ENCODE results near the gene FILIP1L. TPM values are rescaled to one million over a fixed set of nuclear protein-coding genes. Genes with fewer than 3 reads are reported as not detected.
"Not testable (repeated sequence)": the region's sequence is repeated elsewhere in the genome, so short reads cannot be mapped to it uniquely, and the experiment has no call there.

The FILIP1L gene
- total RNA-seq, 1 donor from 2014 or later: 21.6 TPM

DNA sequence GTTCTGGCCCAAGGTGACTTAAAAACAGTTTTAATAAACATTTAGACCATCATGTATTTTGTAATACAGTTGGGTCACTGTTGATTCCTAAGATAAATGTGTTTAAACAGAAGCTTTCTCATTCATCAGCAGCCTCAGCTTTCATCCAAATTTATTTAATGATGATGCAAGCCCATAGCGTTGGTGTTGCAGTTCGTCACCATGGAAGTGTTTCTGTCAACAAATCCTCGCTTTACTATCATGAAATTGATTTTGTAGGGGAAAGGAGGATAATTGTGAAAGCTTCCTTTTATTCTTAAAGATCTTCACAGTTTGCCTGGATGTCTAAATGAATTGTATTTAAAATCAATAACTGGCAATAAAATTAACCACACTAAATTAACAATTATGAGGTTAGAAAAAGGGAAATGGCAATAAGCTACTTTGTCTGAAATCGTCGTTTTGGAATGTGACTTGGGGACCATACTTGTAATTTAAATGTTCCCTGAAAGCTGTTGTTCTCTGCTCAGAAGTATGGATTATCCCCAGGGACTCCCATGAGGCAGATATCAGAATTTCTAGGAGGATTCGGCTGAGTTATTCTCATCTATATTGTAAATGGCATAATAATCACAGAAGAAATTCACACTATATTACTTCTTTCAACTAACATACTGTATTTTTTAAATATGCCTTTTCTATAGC, 267.7 kb downstream of the FILIP1L start:
- no peak for DNase-seq (ENCODE audit: low read depth, low spot score)

DNA sequence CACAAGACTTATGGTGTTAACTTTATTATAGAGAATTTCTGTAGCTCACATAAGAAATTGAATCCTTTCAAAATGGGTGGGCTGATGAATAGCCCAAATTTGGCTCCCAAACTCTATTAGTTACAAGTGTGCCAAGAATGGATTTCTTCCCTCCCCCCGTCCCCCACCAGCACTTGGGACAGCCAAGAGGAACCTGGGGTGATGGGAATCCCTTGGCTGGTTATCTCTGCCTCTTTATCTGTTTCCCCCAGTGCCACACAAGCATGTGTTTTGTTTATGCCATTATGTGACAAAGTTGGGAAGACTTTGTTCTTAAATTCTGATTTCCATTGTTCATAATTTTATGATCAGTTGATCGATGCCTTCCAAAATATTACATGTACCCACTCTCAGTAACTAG, 268.3 kb downstream of the FILIP1L start:
- DNase-seq (ENCODE audit: low read depth, low spot score): no peak

DNA sequence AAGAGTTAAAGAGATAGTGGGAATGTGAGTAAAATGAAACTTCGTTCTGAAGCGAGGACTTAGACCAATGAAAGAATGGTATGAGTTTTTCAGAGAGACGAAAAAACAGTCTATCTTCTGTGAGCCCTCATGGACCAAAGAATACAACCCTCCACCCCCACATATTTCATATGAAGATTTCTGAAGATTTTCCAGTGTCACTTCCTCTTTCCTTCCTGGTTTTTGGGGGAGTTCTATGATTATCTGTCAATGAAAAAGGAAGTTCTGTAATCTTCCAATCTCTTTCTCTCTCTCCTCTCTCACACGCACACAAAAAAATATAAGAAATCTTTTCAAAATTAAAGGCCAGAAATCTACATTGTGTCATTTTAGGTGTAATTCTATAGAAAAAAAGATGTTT, 269.0 kb downstream of the FILIP1L start:
- DNase-seq (ENCODE audit: low read depth, low spot score): no peak

DNA sequence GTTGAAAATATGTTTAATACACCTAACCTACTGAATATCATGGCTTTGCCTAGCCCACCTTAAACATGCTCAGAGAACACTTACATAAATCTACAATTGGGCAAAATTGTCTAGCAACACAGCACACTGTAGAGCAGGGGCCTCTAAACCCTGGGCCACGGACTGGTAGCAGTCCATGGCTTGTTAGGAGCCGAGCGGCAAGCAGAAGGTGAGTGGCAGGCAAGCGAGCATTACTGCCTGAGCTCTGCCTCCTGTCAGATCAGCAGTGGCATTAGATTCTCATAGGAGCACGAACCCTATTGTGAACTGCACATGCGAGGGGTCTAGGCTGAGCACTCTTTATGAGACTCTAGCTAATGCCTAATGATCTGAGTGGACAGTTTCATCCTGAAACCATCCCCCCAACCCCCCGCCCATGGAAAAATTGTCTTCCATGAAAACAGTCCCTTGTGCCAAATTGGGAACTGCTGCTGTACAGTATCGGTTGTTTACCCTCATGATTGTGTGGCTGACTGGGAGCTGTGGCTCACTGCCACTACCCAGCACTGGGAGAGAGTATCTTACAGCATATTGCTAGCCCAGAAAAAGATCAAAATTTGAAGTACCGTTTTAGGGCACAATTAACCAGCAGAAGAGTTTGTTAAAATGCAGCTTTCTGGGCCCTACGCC, 270.6 kb downstream of the FILIP1L start:
- no peak for DNase-seq (ENCODE audit: low read depth, low spot score)

DNA sequence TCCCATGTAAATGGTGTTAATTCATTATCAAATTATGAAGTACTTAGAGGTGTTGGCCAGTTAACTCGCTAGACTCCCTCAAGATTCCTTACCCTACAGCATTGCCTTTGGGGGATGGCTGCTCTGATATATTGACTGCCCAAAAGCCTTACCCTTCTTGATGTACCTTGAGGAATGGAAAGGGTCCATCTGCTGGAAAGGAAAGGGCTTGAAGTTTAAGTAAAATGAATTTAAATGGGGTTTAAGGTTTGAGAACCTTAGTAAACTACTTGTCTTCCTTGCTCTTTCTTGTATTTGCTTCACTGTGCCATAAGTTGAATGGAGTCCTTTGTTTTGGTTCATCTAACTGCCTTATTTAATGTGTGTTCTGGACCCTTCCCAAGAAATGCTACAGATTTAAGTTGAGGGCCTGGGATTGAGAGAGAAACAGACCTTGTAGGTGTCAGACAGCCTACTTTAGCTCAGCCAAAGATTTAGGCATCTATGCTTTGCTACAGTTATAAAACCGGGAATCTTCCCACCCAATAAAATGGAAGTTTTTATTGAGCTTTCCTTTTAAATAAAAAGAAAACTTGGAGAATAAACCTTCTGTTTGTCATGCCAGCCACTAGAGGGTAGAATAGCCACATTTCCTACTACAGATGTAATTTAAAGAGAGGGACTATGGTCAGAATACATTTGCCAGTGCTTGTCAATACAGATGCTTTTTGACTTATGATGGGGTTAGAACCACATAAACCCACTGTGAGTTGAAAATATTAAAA, 271.3 kb downstream of the FILIP1L start:
- DNase-seq (ENCODE audit: low read depth, low spot score): peak; percentile 24

DNA sequence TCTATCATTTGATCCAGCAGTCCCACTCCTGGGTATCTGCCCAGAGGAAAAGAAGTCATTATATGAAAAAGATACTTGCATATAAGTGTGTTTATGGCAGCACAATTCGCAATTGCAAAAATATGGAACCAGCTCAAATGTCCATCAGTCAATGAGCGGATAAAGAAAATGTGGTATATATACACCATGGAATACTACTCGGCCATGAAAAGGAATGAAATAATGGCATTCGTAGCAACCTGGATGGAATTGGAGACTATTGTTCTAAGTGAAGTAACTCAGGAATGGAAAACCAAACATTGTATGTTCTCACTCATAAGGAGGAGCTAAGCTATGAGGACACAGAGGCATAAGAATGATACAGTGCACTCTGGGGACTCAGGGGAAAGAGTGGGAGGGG, 272.4 kb downstream of the FILIP1L start:
- DNase-seq (ENCODE audit: low read depth, low spot score): not testable (repeated sequence)

DNA sequence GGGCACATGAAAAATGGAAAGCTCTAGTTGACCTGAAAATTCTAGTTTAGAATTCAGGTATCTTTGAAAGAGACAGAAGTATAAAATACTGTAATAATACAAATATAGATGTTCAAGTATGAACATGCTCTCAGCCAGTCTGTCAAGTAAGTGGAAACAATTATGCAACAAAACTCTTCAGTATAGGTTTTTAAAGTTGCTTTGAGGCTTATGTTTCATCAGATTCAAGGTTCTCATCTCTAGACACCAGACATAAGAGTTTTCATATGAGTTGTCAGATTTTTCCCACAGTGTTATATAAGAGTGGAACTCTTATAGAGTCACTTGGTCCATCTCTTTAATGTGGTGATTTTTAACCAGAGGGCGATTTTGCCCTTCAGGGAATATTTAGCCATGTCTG, 274.7 kb downstream of the FILIP1L start:
- DNase-seq (ENCODE audit: low read depth, low spot score): no peak

- no peak for DNase-seq (ENCODE audit: low read depth, low spot score)
Observed at GRCh38 chr3:99838755-99839154, 275.5 kb downstream of the FILIP1L start.

DNA sequence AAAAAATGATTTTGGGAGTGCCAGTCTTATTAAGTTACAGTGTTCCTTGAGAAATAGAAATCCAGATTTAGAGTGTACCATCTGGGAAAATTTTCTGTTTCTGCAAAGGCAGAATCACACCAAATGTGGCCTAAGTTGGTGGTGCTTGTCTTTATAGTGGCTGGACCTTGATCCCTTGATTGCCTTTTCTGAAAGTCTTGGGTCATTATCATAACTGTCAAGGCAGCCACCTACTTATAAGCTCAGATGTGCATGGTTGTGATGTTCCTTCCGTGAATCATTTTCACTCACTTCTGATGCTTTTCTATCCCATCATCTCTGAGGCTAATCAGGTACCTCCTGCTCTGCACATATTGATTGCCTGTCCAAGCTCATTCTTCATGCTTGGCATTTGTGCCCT, 276.6 kb downstream of the FILIP1L start:
- DNase-seq (ENCODE audit: low read depth, low spot score): no peak

GRCh38 chr3:99836681-99837080, 277.6 kb downstream of the FILIP1L start:
- DNase-seq (ENCODE audit: low read depth, low spot score): peak; percentile 70

- no peak for DNase-seq (ENCODE audit: low read depth, low spot score)
Observed at GRCh38 chr3:99834211-99834957, 279.9 kb downstream of the FILIP1L start.

DNA sequence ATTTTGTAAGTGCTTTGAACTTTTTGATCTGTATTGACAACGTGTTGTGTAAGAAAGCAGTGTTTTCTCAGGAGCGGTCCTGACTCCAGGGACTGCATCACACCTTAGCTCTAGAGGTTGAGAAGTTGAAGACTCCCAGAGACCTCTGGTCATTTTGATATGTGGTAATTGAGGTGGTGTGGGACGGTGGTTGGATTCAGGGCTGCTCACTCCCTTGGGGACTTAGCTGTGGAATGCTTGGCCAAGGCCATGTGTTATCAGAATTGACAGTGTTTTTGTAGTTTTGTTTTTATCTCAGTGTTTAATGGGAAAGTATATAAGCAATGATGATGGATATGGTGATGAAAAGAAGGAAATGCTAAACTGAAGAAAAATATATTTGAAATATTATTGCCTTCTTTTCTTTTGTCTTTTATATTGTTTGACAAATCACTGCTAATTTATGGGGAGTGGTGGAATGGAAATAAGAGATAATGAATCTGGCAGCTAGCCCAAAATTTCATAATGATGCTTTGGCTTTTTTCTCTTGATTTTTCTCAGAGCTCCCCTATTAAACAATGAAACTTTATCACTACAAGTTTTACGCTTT, 280.6 kb downstream of the FILIP1L start:
- DNase-seq (ENCODE audit: low read depth, low spot score): no peak

DNA sequence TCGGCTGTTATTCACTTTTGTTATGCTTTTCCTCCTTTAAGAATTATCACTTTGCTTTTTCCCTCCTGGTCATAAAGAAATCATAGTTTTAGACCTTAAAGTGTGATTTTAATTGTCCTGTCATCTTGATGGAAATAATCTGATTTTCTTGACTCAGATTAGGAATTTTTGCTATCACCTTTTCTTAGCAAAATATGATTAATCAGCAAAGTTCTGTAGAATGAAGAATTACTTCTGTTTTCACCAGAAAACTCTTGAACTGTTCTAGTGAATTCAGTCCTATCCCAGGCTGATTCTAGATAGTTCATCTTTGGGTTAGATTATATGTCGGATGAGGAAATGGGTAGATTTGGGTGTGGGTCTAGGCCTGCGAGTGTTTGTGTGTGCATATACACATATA, 284.5 kb downstream of the FILIP1L start:
- DNase-seq (ENCODE audit: low read depth, low spot score): no peak

DNA sequence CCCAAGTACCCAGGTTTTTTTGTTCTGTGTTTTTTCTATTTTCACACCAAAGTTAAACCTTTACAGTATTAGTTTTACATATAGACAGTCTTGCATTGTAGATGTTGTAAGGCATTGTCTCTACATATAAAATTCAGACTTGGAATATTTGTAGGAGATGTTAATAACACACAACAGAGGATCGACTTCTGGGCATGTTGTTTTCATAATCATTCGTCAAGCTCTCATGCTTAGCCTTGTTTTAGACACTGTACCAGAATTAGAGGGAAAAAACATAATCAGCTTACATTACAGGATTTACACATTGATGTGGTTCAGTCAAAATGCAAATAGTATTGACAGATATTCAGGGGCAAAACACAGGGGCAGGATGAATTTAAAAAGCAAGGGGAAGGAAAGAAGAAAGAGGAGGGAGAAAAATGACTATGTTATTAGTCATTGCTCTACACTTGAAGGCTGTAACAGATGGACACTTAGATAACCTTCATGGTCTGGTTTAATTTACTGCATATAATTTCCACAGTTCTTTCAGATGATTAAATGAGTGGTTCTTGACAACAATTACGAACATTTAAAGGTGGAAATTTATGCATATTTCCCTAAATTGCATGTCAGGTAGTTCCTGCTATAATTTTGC, 289.2 kb downstream of the FILIP1L start:
- DNase-seq (ENCODE audit: low read depth, low spot score): peak; percentile 37

GRCh38 chr3:99823723-99824711, 290.3 kb downstream of the FILIP1L start:
- no peak for DNase-seq (ENCODE audit: low read depth, low spot score)

DNA sequence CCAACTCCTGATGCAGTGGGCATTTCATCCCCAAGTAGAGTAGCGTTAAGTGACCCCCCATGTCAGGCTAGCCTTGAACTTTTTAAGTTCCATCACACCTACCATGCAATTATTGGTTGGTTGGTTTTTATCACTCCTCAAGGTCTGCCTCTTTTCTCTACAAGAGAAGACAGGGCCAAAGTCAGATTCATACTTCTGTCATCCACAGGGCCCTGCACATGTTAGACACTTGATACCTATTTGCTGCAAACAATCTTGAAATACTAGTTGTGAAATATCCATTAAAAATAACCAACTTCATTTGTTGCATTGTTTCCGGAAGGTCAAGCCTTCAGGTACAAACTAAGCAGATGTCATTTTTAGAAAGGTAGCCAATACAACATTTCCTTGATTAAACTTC, 295.5 kb downstream of the FILIP1L start:
- DNase-seq (ENCODE audit: low read depth, low spot score): no peak

- peak; percentile 71 for DNase-seq (ENCODE audit: low read depth, low spot score)
Observed at GRCh38 chr3:99817437-99818240, 296.7 kb downstream of the FILIP1L start, which contains the start of gene CMSS1. Gene CMSS1, plus strand, starts transcription at chr3:99817862.

DNA sequence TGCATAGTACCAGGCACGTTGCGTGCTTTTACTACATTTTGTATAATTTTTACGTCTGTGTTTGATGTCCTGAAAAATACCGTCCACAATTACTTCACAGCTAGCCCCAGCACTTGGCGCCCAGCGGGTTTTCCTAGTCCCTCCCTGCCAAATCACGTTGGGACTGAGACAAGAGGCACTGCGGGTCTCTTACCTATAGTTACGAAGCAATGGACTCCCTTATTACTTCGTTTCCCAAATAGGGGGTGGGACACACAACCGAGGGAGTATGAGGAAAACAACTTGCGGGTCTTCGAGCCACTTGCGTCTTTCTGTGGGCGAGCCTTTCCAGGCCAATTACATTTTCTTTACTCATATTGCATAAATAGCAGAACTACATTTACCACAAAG, 297.3 kb downstream of the FILIP1L start:
- no peak for DNase-seq (ENCODE audit: low read depth, low spot score)

- DNase-seq (ENCODE audit: low read depth, low spot score): no peak
Observed at GRCh38 chr3:99810403-99810802, 303.9 kb downstream of the FILIP1L start.

All from pulmonary artery endothelial cell (primary cell).